NT2/D1 (cell line): ENCODE data around the gene ZNF431.

Experiments used
- SUZ12 ChIP-seq: IDR thresholded peaks from 2 replicates; pipeline ENCODE4 v1.6.1; 2011; ENCODE audit not compliant: insufficient read length, insufficient read depth; ENCODE audit errors: extremely low read depth
- YY1 ChIP-seq: IDR thresholded peaks from 2 replicates; pipeline ENCODE4 v1.6.1; 2011; ENCODE audit not compliant: insufficient read length, insufficient read depth
- ZNF274 ChIP-seq: IDR thresholded peaks from 2 replicates; pipeline ENCODE4 v1.6.1; 2011; ENCODE audit warnings: mild to moderate bottlenecking, low read depth, low read length

DNA sequence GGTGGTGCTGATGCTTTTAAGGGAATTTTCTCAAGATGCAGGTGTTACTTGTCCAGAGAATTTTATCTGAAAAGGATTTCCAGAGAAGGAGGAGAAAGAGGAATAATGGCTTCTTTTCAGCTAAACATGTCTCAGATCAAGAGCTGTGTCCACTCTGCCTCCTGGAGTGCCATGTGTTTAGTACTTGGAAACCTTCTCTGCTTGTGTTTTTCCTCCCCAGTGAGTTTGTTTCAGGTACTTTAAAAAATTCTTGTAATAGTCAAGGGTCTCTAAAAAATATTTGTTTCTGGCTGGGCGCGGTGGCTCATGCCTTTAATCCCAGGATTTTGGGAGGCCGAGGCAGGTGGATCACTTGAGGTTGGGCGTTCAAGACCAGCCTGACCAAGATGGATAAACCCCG lies 22.7 kb downstream of the ZNF431 start:
- TF ChIP-seq YY1 (no peak), SUZ12 (no peak), ZNF274 (no peak)
